Amygdala (tissue), 56 donors: Measurements from ENCODE around the gene IGBP1.
A peak's percentile ranks its signal among the peaks of the same experiment; 100 is the strongest.
"Not testable (repeated sequence)": the region's sequence is repeated elsewhere in the genome, so short reads cannot be mapped to it uniquely, and the experiment has no call there.

ENCODE experiments used
- DNase-seq, 56 donors: peaks; one replicate each; lab custom pipeline; 2025; lab: John Stamatoyannopoulos, UW

IGBP1 gene

DNA sequence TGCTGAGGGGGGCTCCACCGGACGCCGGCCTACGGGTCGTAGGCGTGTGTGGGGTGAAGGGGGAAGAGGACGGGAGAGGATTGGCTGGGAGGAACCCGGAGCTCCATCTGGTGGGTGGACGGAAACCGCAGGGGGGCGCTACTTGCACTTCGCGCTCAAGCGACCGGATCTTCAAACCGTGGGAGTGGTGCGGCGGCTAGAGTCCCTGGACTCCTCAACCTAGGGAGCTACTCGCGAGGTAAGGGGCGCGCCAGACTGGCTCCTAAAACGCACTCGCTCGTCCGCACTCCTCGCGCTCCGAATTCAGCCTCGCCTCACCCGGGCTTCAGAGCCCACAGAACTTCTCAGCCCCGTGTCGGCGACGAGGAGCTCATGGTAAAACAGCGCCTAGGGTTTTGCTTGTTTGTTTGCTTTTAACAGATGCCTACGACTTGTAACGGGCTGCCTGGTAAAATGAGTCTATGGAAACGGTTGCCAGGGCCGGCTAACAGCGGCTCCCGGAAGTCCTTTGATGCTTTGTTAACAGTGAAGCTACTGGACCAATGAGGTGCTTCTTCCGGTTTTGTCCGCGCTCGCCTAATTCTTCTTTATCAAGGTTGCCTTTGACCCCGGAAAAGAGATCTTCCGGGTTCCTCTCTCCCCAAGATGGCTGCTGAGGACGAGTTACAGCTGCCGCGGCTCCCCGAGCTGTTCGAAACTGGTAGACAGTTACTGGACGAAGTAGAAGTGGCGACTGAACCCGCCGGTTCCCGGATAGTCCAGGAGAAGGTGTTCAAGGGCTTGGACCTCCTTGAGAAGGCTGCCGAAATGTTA lies at the start of gene IGBP1:
TSS of gene IGBP1 (plus strand) at position 145 of the 813 bp plus-strand sequence. CDS start at position 646, 501 bp downstream.
- DNase-seq, result peak; percentile 10 to 90 (median 62)

DNA sequence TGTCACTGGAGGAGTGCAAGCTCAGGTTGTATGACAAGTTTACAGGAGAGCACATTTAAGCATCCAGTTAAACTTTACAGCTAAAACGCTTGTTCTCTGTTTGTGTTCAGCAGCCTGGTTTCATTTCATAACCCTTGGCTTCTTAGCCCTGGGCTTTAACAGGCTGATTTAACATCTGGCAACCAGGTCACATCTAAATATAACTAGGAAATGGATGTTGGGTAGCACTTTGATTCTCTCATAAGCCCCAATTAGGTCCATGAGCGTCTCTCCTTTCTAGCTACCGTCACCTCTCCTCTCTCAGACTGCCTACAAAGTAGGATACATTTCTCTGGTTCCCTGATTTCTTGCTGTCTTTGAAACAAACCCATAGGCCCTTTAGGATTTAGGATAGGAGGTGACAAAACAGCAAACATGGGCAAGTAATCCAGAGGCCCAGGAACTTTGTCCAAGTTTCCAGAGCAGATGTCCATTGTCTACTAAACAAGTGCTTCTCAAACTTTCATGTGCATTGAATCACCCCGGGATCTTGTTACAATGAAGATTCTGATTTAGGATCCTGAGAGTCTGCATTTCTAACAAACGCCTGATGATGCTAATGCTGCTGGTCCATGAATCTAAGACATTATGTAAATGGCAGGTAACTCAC lies 48.5 kb upstream of the IGBP1 start:
- DNase-seq, result no peak

DNA sequence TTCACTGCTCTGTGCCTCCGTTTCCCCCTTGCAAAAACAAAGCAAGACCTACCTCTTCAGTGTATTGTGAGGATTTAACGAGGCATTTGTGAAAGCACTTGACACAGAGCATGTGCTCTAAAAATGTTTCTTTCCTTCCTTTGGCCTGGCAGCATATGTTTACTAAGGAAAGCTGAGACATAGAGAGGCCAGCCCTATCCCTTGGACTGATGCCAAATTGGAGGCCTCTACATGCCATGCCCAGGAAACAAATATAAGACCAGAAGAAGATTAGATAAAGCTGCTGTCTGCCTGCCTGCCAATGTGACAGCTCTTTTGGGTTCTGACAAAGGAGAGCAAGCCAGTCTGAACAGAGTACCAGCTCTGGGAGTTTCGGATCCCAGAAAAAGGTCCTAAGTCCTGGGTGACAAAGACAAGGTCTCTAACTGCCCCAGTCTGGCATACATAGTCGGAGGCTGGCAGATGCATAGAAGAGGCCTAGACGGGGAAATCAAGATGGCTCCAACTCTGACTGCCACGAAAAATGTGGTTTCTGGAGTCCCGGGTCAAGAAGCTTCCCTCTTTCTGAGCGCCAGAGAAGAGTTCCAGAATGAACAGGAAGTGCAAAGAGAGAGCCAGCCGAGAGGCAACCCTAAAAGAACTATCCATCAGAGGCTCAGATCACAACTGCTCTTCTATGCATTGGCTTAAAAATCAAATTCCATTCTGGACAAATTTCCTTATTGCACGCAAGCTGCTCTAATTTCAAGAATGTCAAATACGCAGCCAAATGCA lies 45.2 kb upstream of the IGBP1 start:
- no peak for DNase-seq

DNA sequence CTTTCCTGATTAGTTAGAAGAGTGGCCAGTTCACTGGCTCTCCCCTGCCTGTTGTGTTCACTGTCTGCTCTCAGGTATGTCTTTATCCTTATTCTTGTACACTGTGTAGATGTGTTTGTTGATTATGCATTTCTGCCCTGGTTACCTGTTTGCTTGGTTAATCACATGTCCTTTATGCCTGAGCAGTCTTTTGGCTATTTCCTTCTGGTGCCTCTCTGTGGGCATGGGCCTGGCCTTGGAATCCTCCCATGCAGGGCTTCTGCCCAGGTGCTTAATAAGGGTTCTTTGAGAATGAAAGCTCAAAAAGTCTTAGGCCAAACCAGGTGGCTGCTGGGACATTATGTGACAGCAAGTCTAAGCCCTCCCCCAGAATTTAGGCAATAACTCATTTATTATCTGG lies 44.5 kb upstream of the IGBP1 start:
- no peak for DNase-seq

DNA sequence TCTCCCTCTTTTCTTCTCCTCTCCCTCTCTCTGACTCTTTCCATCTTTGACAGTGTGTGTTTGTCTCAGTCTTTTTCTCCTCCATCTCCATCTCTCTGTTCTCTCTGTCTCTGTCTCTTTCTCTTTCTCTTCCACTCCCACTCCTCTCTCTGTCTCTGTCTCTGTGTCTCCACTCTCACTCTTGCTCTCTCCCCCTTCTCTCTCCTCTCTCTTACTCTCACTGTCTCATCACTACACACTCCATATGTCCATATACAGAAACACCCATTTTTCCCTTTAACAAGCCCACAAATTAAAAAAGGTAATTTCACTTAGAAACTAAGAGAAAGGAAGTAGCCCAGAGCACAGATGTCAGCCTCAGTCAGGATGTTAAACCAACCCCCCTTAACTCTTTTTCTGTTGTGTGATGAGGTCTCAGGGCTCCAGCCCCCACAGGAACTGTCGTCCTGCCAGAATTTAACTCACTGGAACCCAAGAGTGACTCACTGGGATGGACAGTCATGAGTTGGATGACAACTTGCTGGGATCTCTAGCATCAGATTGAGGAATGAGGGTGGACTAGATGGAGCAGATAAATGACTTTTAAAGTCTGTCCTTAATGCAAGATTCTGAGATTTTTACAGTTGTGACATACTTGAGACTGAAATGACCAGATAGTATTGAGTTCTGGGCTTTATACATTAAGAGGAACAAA lies 43.5 kb upstream of the IGBP1 start:
- no peak for DNase-seq

DNA sequence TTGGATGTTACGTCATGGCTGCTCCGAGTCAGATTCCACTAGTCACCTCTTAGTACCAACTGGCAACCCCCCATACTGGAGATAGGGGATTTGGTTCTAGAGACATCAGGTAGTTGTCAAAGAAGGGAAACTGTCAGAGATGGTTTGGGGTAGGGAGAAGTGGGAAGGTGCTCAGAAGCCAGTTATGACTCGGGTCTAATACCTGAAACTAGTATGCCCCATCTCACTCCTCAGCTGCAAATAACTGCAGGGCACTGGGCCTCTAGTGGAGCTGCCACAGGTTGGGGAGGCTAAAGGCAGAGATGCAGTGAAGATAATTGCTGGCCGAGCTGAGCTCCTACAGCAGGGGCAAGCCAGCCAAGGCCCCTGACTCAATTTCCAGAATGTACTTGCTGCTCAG lies 41.0 kb upstream of the IGBP1 start:
- DNase-seq, result no peak

DNA sequence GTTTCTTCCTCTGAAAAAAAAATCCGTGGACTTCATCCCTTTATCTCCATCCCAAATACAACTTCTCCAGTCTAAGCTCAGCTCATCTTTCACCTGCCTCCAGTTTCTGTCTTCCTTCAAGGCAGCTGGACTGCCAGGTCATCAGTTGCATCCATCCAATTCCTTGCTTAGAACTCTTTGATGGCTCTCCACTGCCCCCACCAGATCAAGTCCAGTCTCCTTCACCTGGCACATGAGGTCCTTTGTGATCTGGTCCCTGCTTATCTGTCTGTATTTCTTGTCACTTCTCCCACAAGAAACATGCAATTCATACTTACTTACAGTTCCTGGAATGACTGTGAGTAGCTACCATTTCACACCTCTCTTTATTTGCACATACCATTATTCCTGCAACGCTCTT lies 37.2 kb upstream of the IGBP1 start:
- no peak for DNase-seq

DNA sequence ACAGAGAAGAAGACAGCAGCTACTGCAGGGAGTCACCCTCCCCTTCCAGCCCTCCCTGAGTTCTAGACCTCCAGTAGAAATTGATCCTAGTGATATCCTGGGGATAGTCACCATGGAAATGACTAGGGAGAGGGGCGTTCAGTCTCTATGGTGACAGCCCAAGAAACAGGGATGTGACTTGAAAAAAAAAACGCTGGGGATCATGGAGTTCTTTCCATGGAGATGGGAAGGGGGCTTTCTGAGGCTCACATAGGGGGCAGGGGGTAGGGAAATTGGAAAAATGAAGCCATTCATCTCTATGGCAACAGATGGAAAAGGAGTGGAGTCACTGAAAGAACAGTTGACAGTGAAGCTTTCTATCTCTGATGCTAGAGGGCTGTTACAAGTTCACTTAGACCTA lies 28.0 kb upstream of the IGBP1 start:
- no peak for DNase-seq

DNA sequence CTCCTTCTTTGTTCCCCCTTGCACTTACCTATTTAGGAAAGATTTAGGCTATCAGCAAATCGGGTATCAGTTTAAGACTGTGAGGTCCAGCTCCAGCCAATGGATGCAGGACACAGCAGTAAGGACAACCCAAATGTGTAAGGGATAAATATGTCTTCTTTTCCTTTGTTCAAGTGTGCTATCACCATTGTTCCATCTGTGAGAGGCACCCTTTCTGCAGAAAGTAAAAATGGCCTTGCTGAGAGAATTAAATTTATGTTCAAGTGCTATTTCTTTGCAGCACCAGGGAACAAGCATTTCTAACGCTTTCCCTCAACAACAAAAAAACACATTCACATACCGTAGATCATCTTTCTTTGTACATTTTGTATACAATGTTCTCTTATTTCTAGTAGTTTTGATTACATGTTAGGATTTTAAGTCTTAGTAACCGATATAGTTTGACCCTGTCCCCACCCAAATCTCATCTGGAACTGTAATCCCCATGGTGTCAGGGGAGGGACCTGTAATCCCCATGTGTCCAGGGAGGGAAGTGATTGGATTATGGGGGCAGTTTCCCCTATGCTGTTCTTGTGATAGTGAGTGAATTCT lies 21.7 kb upstream of the IGBP1 start:
- not testable (repeated sequence) for DNase-seq

DNA sequence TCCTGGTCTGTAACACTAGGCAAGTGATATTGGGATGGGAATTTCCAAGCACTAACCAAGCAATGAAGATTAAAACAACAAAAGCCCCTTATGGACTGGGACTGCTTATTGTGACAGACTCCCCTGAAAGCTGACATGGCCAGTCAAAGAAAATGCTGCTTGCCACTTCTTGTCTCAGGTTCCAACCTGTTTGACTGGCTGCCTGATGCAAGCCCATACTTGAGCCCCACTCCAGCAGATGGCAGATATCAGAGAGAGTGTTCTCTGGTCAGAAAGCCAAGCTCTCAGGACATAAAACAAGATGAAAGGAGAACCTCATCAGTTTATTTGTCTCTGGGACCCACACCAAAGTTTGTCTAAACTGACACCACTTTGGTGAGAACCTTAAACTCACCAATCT lies 15.5 kb upstream of the IGBP1 start:
- DNase-seq, result no peak

DNA sequence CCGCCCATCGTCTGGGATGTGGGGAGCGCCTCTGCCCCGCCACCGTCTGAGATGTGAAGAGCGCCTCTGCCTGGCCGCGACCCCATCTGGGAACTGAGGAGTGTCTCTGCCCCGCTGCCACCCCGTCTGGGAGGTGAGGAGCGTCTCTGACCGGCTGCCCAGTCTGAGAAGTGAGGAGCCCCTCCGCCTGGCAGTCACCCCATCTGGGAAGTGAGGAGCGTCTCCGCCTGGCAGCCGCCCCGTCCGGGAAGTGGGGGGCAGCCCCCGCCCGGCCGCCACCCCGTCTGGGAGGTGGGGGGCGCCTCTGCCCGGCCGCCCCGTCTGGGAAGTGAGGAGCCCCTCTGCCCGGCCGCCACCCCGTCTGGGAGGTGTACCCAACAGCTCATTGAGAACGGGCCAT lies 10.2 kb upstream of the IGBP1 start:
- not testable (repeated sequence) for DNase-seq

DNA sequence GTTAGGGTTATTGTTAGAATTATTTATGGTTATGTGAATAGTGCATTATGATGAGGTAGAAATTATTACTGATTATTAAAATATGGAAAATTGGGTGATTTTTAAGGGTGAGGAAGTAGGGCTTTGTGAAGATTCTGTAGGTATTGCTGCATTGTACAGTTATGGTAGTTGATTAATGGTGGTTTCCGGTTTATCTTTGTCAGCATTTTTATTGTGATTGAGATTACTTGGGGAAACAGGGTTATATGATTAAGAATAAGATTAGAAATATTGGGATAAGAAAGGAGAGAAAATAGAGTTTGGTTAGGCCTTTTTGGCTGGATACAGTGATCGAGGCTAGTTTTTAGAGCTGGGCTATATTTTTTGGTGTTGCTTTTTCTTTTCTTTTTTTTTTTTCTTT lies 8.6 kb upstream of the IGBP1 start:
- DNase-seq, result no peak

DNA sequence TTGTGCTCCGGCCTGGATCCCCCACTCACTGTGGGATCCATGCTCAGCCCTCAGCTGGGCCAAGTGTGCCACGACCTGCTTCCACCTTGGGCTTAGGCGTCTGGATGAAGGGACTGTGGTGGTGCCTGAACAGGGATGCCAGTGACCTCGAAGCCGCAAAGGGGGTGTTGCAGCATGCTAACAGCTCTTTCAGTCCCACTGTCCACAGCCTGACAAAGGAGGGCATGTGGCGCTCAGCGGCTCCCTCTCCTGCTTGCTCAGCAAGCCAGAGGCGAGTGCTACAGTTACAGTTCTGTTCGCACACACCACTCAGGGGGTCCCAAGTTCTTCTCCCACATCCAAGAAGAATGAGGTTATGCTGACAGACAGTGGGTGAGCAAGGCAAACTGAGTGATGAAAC lies 5.2 kb upstream of the IGBP1 start:
- DNase-seq, result no peak

DNA sequence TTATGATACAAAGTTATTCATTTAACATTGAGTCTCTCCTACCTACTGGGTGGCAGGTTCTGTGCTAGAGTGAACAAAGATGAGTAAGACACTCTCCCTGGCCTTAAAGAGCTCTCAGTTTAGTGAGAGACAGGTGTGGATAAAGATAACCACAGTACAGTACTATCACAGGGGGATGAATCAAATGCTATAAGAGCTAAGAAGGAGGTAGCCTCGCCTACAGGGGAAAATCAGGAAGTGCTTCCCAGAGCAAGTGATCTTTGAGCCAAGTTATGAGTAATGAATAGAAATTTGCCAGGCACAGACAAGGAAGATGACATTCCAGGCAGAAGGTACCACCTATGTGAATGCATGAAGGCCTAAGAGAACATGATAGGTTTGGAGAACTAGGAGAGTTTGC lies 3.4 kb upstream of the IGBP1 start:
- DNase-seq, result no peak

DNA sequence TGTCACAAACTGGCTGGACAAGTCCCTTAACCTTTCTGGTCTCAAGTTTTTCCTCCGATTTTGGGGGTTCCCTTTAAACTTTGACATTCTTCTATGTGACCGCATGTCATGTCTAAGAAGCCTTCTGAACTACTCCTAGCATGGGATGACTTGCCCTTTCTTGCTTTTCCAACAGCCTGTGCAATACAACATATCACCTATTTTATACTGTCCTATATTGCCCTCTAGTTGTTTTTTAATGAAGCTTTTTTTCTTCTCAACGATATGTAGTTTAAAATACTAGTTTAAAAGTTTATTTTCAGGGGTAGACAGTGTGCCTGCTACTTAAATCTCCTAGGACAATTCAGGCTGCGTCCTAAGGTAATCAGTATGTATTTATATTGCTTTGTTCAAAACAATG lies 1.0 kb upstream of the IGBP1 start:
- DNase-seq, result no peak

DNA sequence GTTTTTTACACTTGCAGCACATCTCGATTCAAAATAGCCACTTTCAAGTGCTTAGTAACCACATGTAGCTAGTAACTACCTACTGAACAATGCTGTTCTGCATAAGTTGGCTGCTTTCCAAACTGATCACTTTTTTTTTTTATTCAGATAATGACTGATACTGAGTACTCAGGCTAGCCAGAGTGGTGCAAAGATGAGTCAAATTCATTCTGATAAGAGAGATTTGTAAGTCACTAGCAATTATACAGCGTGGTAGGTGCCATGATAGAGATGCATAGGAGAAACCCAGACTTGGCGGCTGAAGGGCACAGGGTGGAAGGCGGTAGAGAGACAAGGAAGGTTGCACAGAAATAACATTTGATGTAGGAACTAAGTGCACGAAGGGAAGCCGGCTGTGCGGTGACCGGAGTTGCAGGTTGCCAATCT lies 357 bp upstream of the IGBP1 start:
- no peak for DNase-seq

DNA sequence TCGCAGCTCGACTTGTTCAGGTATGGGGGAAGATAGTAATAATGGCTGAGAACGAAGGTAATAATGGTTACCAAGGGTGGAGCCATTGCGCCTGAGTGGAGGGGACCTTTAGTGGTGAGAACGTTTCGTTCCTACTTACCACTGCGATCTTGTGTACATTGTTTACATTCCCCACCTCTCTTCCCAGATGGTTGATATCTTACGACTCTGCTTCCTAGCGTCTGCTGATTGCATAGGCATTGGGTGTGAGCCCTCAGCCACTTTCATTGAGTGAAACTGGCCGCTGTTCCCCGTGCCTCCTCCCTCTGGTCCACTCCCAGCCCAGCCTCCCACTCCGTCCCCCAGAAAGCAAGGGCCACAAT lies 850 bp downstream of the IGBP1 start:
- DNase-seq, result no peak

DNA sequence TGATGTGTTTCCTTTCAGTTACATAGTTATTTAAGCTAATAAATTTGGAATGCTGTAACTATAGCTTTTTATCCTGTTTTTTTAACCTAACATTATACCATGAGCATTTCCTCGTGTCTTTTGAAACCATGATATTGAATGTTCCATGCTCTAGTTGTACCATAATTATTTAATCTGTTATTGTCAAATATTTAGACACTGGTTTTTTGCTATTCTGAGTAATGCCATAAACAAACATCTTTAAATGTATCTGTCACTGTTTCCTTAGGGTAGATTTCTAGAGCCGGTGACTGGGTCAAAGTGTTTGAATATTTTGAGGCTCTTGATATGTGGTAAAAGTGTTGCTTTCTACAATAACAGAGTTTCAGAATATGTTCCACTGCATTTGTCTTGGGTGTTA lies 5.4 kb downstream of the IGBP1 start:
- DNase-seq, result no peak

DNA sequence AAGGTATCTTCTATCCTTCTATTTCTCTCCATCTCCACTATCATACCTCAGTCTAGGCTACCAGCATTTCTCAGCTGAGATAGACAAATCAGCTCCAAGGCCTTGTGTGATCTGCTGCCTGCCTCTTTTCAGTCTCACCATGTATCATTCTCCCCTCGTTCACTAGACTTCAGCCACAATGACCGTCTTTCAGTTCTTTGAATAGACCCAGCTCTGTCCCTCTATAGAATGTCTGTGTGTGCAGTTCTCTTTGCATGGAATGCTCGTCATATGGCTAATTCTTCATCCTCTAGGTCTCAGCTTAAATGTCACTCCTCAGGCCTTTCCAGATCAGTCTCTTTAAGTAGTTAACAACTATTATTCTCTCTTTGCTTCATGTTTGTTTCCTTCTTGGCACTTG lies 6.5 kb downstream of the IGBP1 start:
- peak in 2 of 56 donors; percentile 1 for DNase-seq

DNA sequence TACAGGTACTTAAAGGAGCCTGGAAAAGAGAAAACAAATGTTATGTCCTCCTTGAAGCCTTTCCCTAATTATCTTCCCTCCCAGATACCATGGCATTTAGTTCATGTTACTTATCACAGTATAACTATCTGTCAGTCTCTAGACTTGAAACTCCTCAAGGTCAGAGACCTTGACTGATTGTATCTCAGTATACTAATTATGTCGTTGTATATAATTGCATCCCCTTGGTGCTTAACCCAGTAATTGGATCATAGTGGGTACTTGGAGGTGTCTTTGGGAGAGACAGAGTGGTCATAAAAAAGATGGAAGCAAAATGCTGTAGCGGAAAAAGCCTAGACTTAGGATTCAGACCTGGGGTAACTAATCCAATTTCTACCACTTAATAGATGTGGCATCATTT lies 8.1 kb downstream of the IGBP1 start:
- DNase-seq, result no peak
